Measurements from ENCODE around the gene DPCD.

DPCD gene

DNA sequence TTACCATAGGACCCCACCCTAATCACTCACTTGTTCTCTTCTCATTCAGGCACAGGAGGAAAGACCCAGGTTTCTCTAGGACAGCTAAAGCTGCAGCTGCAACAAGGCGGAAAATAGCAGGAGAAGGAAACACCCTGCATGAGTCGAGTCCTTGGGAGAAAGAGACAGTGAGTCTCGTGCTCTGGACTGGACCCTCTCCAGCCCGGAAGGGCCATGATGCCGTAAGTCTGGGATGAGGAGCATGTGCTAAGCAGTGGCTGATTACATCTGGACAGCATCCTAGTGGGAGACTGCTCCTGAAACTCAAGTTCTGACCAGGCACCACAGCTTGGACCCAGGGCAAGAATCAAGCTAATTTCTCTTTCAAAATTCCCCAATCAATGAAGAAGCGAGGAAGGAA is 67.4 kb downstream of the DPCD start:
- H3K4me3 ChIP-seq (ENCODE audit: low read depth, low read length): no peak overlapping the region
- in situ Hi-C loops (cut with HindIII; ENCODE audit: low sequenced_read_pairs): no loop called here
- TF ChIP-seq, protein P1, sequence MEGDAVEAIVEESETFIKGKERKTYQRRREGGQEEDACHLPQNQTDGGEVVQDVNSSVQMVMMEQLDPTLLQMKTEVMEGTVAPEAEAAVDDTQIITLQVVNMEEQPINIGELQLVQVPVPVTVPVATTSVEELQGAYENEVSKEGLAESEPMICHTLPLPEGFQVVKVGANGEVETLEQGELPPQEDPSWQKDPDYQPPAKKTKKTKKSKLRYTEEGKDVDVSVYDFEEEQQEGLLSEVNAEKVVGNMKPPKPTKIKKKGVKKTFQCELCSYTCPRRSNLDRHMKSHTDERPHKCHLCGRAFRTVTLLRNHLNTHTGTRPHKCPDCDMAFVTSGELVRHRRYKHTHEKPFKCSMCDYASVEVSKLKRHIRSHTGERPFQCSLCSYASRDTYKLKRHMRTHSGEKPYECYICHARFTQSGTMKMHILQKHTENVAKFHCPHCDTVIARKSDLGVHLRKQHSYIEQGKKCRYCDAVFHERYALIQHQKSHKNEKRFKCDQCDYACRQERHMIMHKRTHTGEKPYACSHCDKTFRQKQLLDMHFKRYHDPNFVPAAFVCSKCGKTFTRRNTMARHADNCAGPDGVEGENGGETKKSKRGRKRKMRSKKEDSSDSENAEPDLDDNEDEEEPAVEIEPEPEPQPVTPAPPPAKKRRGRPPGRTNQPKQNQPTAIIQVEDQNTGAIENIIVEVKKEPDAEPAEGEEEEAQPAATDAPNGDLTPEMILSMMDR (IDR thresholded peaks at IDR 0.05; ENCODE audit: low read depth, low read length): no peak
- DNase-seq (ENCODE audit: low read depth, low spot score): no peak

DNA sequence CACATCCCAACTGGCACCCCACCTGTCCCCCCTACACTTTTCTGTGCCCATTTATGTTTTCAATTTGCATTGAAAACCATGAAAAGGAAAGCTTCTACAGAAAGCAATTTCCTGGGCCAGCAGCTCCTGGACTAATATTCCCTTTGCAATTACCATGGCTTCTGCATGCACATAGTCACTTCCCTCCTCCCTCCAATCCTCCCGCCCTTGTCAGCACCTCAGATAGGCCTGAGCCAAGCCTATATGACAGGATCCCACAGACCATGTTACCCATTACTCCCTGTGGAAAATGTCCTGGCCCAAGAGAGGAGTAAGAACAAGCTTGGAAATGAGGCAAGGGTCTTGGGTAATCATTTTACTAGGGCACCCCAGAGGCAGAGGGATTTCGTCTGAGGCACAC is 68.8 kb downstream of the DPCD start:
- no peak overlapping the region for H3K4me3 ChIP-seq (ENCODE audit: low read depth, low read length)
- no peak for DNase-seq (ENCODE audit: low read depth, low spot score)
- TF ChIP-seq, protein P1 (IDR thresholded peaks at IDR 0.05; ENCODE audit: low read depth, low read length): no peak
- in situ Hi-C loops (cut with HindIII; ENCODE audit: low sequenced_read_pairs): no loop called here

DNA sequence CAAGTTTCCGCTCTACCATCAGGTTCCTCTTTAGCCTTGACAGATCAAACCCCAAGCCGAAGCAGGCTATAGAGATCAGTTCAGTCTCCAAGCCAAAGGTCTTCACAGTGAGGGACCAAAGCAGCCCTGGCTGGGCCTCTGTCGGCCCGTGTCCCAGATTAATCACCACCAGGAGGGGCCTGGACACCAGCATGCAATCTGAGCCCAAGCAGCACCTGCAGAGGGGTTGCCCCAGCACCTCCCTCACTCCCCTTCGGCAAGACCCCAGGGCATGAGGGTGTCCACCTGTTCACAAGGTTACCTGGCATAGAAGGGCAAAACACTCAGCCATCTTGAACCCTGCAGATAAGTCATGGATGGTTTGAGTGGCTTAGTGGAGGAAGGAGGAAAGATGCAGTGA is 70.9 kb downstream of the DPCD start:
- TF ChIP-seq, protein P1 (IDR thresholded peaks at IDR 0.05; ENCODE audit: low read depth, low read length): no peak
- in situ Hi-C loops (cut with HindIII; ENCODE audit: low sequenced_read_pairs): no loop called here
- no peak for DNase-seq (ENCODE audit: low read depth, low spot score)
- H3K4me3 ChIP-seq (ENCODE audit: low read depth, low read length): no peak overlapping the region

All from astrocyte of the spinal cord (primary cell).